Gastrocnemius medialis (tissue), 4 donors: ENCODE data around the gene ZG16. TPM values are rescaled to one million over a fixed set of nuclear protein-coding genes. Genes with fewer than 3 reads are reported as not detected.

Source experiments
- ATAC-seq, 2 donors: fragments of 150-250 bp; one replicate each; pipeline ENCODE4 v1.9.1; 2016
- DNase-seq, 2 donors: peaks; one replicate each; pipeline ENCODE4 v3.0.0-alpha.2; 2019
- H3K27ac ChIP-seq, 4 donors: fragments of 200-600 bp; sonication (generic); 1 replicate in 1 of 4; 2 replicates in 3 of 4; pipeline ENCODE4 v1.5.1; 2016 to 2018; ENCODE audit warnings: mild to moderate bottlenecking in 2 of 4, moderate library complexity in 1 of 4
- H3K27me3 ChIP-seq, 3 donors: fragments of 200-600 bp; sonication (generic) in 2 of 3; 1 replicate in 1 of 3; 2 replicates in 2 of 3; pipeline versions ENCODE4 v1.5.1 to v1.6.0; 2016 to 2019; ENCODE audit warnings: mild to moderate bottlenecking in 1 of 3, moderate library complexity in 1 of 3
- H3K36me3 ChIP-seq, 2 donors: fragments of 200-600 bp; sonication (generic) in 1 of 2; one replicate each; pipeline ENCODE4 v1.5.1; 2017 to 2018
- H3K4me1 ChIP-seq, 2 donors: fragments of 200-600 bp; sonication (generic) in 1 of 2; one replicate each; pipeline ENCODE4 v1.5.1; 2016 to 2017; ENCODE audit warnings: mild to moderate bottlenecking in 2 of 2
- H3K4me3 ChIP-seq, 4 donors: fragments of 200-600 bp; sonication (generic) in 3 of 4; 1 replicate in 1 of 4; 2 replicates in 3 of 4; pipeline ENCODE4 v1.5.1; 2016 to 2019; ENCODE audit warnings: mild to moderate bottlenecking in 2 of 4
- H3K9me3 ChIP-seq, 3 donors: fragments of 200-600 bp; sonication (generic) in 2 of 3; 1 replicate in 1 of 3; 2 replicates in 2 of 3; pipeline ENCODE4 v1.5.1; 2016 to 2019
- POLR2A ChIP-seq, 2 donors: fragments of 450-650 bp; IDR thresholded peaks; one replicate each; pipeline ENCODE4 v1.6.1; 2017; ENCODE audit warnings: antibody characterized with exemption in 2 of 2, mild to moderate bottlenecking in 2 of 2, moderate library complexity in 2 of 2
- in situ Hi-C, 4 donors: fragments of 200-750 bp; cut with MboI; loops; one replicate each; pipeline versions ENCODE4 v1.15.0 to v1.8.0; 2017; ENCODE audit warnings: low sequenced_read_pairs in 4 of 4
- intact Hi-C: fragments of 100-400 bp; cut with DNase I; formaldehyde crosslinking; loops from one replicate; pipeline ENCODE4 v1.15.1; 2023; ENCODE audit warnings: low total_unique reads
- total RNA-seq, 4 donors: library from RNA; depleted of rRNA; stranded (reverse); fragments of >200 nt; gene quantifications; one replicate each; pipeline versions ENCODE4 v1.1.0 to v1.2.3, GENCODE V29; 2016
- TF ChIP-seq, protein P1 (sequence below), 5 experiments: fragments of 450-650 bp in 3 of 5; fragments of 200-600 bp in 2 of 5; sonication (generic) in 2 of 5; IDR thresholded peaks in 4 of 5; conservative IDR thresholded peaks in 1 of 5; 1 replicate in 4 of 5; 2 replicates in 1 of 5; pipeline ENCODE4 v1.5.1; 2016 to 2019; ENCODE audit warnings: antibody characterized with exemption in 5 of 5, mild to moderate bottlenecking in 3 of 5, moderate library complexity in 3 of 5

The ZG16 gene
- total RNA-seq, 4 donors from 2014 or later = 1.7 TPM; not detected in 3

- H3K27ac ChIP-seq = peak overlapping the region; percentile 89 to 95 (median 93)
- peak overlapping the region; percentile 91 to 95 (median 92) for H3K4me3 ChIP-seq
- no peaks in the 10 kb centered on the region for H3K27me3 ChIP-seq
- ATAC-seq = peak; percentile 26 to 40
- H3K9me3 ChIP-seq = no peaks in the 10 kb centered on the region
- DNase-seq = no peak
- H3K36me3 ChIP-seq = no peaks in the 10 kb centered on the region
- in situ Hi-C loops (loop anchor here in 1 of 4 donors (10.0 kb wide), 1 partner anchor 75 kb away; no protein-coding TSS in a partner anchor), intact Hi-C loops (loop anchor here (1.0 to 10.0 kb wide), 7 partner anchors 16 to 1925 kb away; partner anchors contain the start of genes CDIPT, INO80E, KCTD13 and PAGR1)
- TF ChIP-seq, protein P1, sequence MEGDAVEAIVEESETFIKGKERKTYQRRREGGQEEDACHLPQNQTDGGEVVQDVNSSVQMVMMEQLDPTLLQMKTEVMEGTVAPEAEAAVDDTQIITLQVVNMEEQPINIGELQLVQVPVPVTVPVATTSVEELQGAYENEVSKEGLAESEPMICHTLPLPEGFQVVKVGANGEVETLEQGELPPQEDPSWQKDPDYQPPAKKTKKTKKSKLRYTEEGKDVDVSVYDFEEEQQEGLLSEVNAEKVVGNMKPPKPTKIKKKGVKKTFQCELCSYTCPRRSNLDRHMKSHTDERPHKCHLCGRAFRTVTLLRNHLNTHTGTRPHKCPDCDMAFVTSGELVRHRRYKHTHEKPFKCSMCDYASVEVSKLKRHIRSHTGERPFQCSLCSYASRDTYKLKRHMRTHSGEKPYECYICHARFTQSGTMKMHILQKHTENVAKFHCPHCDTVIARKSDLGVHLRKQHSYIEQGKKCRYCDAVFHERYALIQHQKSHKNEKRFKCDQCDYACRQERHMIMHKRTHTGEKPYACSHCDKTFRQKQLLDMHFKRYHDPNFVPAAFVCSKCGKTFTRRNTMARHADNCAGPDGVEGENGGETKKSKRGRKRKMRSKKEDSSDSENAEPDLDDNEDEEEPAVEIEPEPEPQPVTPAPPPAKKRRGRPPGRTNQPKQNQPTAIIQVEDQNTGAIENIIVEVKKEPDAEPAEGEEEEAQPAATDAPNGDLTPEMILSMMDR (IDR thresholded peaks at IDR 0.05 in 4 of 5, conservative IDR thresholded peaks at IDR 0.05 in 1 of 5) = no peak
- TF ChIP-seq POLR2A (IDR thresholded peaks at IDR 0.05) = no peak
- peaks cover 18 to 30% of the 10 kb centered on the region in 2 donors for H3K4me1 ChIP-seq
Measured at GRCh38 chr16:29789775-29790182, 11.7 kb downstream of the ZG16 start.

DNA sequence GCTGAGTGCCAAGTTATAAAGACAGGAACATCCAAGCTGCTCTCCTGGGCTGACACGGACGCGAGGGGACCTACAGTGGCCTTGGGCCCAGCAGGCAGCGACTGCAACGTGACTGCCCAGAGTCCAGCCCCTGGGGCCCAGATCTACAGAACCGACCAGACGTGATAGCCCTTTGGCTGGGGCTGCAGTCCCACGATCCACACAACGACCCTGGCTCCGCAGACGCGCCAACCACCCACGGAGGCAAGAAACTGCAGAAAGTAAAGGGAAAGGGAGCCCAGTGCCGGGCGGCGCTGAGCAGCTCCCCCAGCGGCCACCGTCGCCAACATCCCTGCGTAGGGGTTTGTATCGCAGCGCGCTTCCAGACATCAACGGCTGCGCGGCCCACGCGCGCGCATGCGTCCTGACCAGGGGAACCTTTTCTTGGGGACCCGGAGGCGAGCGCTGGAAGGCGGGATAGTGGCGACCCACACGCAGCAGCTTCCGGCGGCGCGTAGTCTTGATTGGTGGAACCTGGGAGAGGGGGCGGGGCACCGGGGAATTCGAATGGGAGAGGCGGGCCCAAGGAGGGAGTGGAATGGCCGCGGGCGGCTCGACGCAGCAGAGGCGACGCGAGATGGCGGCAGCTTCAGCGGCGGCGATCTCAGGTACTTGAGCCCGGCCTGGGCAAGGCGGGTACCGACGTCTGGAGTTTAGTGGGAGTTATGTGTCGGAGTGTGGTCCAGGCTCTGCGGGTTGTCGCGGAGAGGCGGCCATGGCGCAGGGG, 12.3 kb downstream of the ZG16 start, which contains the start of gene KIF22:
Gene KIF22 (plus strand): TSS at position 569 of the 766 bp plus-strand sequence. CDS start 9 bp downstream, at position 578.
- no peaks in the 10 kb centered on the region for H3K9me3 ChIP-seq
- ATAC-seq (peak; percentile 96 to 98), DNase-seq (peak; percentile 99)
- peak within 1 kb of the TSS; percentile 91 to 95 (median 92) for H3K4me3 ChIP-seq
- TF ChIP-seq, protein P1 (IDR thresholded peaks at IDR 0.05 in 4 of 5, conservative IDR thresholded peaks at IDR 0.05 in 1 of 5) = peak; percentile 68 to 89 (median 79)
- peak; percentile 51 to 60 for TF ChIP-seq POLR2A (IDR thresholded peaks at IDR 0.05)
- peaks cover 18 to 24% of the 10 kb centered on the region in 2 donors for H3K4me1 ChIP-seq
- no peaks in the 10 kb centered on the region for H3K27me3 ChIP-seq
- no peaks in the 10 kb centered on the region for H3K36me3 ChIP-seq
- H3K27ac ChIP-seq = peak within 1 kb of the TSS; percentile 89 to 95 (median 93)
- intact Hi-C loops (loop anchor here (1.0 to 10.0 kb wide), 7 partner anchors 15 to 1924 kb away; partner anchors contain the start of genes CDIPT, INO80E, KCTD13 and PAGR1), in situ Hi-C loops (no loop called here)

DNA sequence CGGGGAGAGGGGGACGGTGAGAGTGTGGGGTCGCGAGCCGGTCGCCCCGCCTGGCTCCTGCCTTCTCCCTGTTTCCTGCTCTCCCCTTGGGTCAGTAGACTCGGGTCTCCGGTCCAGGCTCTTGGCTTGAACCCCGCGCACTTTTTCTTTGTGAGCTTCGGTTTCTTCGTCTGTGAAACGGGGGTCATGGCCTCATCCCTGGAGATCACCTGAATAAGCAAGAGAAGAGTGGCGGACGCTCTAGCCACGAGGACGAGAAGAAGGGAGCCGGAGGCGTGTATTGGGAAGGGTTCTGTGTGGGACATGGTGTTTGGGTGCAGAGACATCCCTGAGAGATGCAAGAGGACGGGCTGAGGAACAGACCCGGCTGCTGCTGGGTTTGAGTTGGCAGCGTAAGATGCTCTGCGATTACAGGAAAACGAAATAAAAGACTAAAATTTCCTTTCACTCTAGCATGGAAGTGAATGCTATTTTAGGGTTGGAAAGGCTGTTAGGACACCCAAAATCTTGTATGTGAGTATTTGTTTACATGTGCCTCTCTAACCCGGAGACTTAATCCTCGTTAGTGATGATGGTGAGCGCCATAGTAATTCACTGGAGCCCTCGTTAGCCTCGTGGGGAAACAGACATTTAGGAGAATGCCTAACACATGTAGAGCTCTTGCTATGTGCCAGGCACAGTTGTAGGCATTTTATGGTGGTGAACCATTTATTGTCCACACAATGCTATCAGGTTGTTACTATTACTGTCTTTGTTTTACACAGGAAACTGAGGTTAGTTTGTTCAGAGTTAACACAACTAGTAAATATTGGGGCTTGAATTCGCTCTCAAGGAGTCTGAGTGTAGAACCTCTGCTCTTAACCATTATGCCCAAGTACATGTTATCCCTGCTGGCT, 13.1 kb downstream of the ZG16 start:
- in situ Hi-C loops (no loop called here), intact Hi-C loops (loop anchor here (1.0 to 10.0 kb wide), 7 partner anchors 14 to 1924 kb away; partner anchors contain the start of genes CDIPT, INO80E, KCTD13 and PAGR1)
- ATAC-seq = no peak

More for the DNA sequence above, 13.1 kb downstream of the ZG16 start:
- TF ChIP-seq, protein P1 (IDR thresholded peaks at IDR 0.05 in 4 of 5, conservative IDR thresholded peaks at IDR 0.05 in 1 of 5) = no peak
- no peak for TF ChIP-seq POLR2A (IDR thresholded peaks at IDR 0.05)
- Histone ChIP-seq H3K4me1 (peaks cover 18 to 23% of the 10 kb centered on the region in 2 donors), H3K9me3 (no peaks in the 10 kb centered on the region), H3K27me3 (no peaks in the 10 kb centered on the region), H3K4me3 (peak overlapping the region; percentile 79 to 95 (median 92)), H3K36me3 (no peaks in the 10 kb centered on the region), H3K27ac (peak overlapping the region; percentile 60 to 95 (median 75))
- no peak for DNase-seq
